ENCODE results near the gene HPCAL1.

DNA sequence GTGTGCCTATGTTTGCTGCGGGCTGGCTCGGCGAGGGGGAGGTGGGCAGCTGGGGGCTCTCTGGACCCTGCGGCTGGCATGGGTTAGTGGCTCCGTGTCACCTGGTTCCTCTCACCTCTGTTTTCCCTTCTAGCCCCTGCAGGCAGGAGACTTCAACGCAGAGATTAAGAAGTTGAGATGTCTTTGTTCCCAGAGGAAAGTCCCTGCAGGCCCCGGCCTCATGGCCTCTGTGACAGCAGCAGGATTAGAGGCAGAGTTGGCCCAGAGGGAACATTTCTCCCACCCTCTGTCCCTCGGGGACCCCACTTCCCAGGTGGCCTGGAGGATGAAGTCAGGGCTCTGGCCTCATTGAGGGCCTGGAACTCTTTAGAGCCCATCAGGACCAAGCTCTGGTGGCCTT is 56.5 kb downstream of the HPCAL1 start:
- TF ChIP-seq, protein P1, sequence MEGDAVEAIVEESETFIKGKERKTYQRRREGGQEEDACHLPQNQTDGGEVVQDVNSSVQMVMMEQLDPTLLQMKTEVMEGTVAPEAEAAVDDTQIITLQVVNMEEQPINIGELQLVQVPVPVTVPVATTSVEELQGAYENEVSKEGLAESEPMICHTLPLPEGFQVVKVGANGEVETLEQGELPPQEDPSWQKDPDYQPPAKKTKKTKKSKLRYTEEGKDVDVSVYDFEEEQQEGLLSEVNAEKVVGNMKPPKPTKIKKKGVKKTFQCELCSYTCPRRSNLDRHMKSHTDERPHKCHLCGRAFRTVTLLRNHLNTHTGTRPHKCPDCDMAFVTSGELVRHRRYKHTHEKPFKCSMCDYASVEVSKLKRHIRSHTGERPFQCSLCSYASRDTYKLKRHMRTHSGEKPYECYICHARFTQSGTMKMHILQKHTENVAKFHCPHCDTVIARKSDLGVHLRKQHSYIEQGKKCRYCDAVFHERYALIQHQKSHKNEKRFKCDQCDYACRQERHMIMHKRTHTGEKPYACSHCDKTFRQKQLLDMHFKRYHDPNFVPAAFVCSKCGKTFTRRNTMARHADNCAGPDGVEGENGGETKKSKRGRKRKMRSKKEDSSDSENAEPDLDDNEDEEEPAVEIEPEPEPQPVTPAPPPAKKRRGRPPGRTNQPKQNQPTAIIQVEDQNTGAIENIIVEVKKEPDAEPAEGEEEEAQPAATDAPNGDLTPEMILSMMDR (IDR thresholded peaks at IDR 0.05; ENCODE audit: insufficient read depth, low read depth, low read length), result no peak
- TF ChIP-seq EZH2 (IDR thresholded peaks at IDR 0.05; ENCODE audit: insufficient read depth, low read length), result no peak
